ENCODE data around the gene RALGDS.
"Not testable (repeated sequence)": the region's sequence is repeated elsewhere in the genome, so short reads cannot be mapped to it uniquely, and the experiment has no call there.

The RALGDS gene

GRCh38 chr9:133063500-133064231 is 57.4 kb downstream of the RALGDS start:
- no peak for DNase-seq

GRCh38 chr9:133063159-133063499 is 57.9 kb downstream of the RALGDS start:
- DNase-seq: no peak

GRCh38 chr9:133062569-133062968 is 58.5 kb downstream of the RALGDS start:
- not testable (repeated sequence) for DNase-seq

- not testable (repeated sequence) for DNase-seq
Observed at GRCh38 chr9:133061764-133062145, 59.3 kb downstream of the RALGDS start, which contains the start of gene CEL. Gene CEL (plus strand): TSS chr9:133061981. CDS start chr9:133062003, 22 bp downstream.

- not testable (repeated sequence) for DNase-seq
Observed at GRCh38 chr9:133061019-133061763, 59.8 kb downstream of the RALGDS start.

GRCh38 chr9:133060417-133060841 is 60.6 kb downstream of the RALGDS start:
- no peak for DNase-seq

- no peak for DNase-seq
Observed at GRCh38 chr9:133059623-133060022, 61.4 kb downstream of the RALGDS start.

- DNase-seq: no peak
Observed at GRCh38 chr9:133058550-133059320, 62.3 kb downstream of the RALGDS start.

GRCh38 chr9:133058071-133058470 is 63.0 kb downstream of the RALGDS start:
- no peak for DNase-seq

- DNase-seq: no peak
Observed at GRCh38 chr9:133057553-133057952, 63.5 kb downstream of the RALGDS start.

- no peak for DNase-seq
Observed at GRCh38 chr9:133057006-133057405, 64.0 kb downstream of the RALGDS start.

GRCh38 chr9:133056533-133056932 is 64.5 kb downstream of the RALGDS start:
- DNase-seq: no peak

- DNase-seq: no peak
Observed at GRCh38 chr9:133055788-133056420, 65.1 kb downstream of the RALGDS start.

- DNase-seq: no peak
Observed at GRCh38 chr9:133054966-133055365, 66.1 kb downstream of the RALGDS start.

GRCh38 chr9:133054194-133054890 is 66.7 kb downstream of the RALGDS start:
- no peak for DNase-seq

- DNase-seq: no peak
Observed at GRCh38 chr9:133051966-133052539, 69.0 kb downstream of the RALGDS start.

GRCh38 chr9:133051281-133051900 is 69.6 kb downstream of the RALGDS start:
- no peak for DNase-seq

- no peak for DNase-seq
Observed at GRCh38 chr9:133050781-133051180, 70.3 kb downstream of the RALGDS start.

GRCh38 chr9:133050142-133050541 is 70.9 kb downstream of the RALGDS start:
- DNase-seq: no peak

GRCh38 chr9:133049043-133049442 is 72.0 kb downstream of the RALGDS start:
- DNase-seq: no peak

GRCh38 chr9:133048595-133048994 is 72.4 kb downstream of the RALGDS start:
- DNase-seq: no peak

Data from NCI-H446 (cell line).